NCI-H1930 (cell line): Measurements from ENCODE around the gene CMIP.

ENCODE experiments used
- DNase-seq, 2 experiments: peaks; one replicate each; lab custom pipeline; 2025; lab: John Stamatoyannopoulos, UW

CMIP gene

GRCh38 chr16:81447383-81448101 lies 2.9 kb downstream of the CMIP start:
- no peak for DNase-seq

DNA sequence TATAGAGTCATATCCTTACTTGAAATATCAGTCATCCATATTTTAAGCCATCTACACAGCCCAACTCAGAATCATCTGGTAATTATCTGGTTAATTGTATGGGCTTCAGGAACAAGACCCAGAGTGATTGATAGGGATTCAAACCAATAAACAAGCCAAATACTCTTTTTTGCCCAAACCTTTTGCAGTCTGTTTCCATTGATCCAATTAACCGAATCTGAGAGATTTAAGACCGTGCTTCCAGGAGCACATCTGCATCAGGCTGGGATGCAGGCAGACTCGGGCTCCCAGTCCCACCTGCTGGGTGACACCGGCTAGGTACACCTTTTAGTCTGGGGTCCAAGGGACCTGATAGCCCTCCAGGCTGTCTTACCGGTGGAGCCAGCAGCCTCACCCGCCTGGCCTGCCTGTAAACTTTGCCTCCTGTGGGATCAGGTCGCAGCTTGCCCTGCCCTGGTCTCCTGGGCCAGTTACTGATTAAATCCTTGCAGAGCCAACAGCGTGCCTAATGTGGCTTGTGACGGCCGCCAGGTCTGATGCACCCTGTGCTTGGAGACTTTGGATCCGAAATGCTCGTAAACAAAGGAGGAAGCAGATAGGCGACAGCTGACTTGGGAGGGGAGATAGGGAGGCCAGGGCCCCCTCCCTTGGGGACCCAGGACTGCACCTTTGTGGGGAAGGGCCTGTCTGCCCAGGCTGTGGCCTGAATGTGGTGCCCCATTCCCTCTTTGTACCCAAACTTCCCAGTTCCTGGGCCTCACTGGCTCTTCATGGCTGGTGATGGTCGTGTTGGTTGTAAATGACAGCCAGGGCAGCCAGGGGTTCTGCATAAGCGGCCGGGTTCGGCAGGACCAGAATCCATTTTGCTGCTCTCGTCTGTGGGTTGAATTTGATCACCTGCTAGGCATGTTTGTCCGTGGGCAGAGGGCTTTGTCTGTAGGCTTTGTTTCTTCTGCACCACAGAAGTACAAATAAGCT lies 3.8 kb downstream of the CMIP start:
- DNase-seq = no peak

DNA sequence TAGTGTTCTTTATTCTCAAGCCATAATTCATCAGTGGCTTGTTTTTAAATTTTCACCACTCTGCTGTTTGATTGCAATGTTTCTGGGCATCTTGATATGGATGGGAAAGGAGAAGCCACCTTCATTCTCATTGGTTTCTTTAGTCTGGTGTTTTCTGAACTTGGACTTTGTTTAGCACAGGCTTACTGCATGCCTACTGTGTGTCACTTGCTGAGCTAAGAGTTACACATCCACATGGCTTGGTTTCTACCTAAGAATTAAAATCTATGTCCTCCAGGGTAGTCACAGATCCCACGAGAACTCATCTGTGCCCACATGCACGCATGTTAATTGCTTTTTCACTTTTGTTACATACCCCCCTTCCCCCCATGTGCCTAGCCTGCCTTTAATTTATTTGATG lies 4.6 kb downstream of the CMIP start:
- no peak for DNase-seq

DNA sequence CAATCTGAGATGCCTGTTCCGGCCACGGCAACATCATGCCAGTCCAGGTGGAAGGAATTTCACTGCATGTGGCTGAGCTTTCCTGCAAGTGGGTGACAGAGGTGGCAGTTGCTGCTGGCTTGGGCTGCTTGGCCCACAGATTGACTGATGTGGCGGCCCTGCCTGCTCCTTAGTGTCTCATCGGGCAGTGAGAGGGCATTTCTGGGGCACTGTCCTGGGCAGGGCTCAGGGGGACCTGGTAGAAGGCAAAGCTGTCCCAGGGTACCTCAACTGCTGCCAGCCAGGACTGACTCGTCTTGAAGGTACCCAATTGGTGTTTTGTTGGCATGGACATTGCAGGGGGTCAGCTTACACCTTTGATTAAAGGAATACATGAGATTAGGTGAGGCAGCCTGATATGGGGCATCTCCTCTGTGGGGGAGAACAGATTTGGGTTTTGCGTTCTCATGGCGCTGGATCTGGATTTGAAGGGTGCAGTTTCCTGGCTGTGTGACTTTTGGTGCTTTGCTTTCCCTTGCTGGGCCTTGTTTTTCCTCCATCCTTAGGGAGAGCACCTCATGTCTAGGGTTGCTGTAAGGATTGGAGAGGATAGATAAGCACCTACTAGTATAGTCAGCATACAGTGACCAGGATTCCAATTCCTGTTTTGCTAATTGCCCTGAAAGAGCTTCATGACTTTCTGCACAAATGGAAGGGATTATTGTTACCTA lies 5.4 kb downstream of the CMIP start:
- no peak for DNase-seq

DNA sequence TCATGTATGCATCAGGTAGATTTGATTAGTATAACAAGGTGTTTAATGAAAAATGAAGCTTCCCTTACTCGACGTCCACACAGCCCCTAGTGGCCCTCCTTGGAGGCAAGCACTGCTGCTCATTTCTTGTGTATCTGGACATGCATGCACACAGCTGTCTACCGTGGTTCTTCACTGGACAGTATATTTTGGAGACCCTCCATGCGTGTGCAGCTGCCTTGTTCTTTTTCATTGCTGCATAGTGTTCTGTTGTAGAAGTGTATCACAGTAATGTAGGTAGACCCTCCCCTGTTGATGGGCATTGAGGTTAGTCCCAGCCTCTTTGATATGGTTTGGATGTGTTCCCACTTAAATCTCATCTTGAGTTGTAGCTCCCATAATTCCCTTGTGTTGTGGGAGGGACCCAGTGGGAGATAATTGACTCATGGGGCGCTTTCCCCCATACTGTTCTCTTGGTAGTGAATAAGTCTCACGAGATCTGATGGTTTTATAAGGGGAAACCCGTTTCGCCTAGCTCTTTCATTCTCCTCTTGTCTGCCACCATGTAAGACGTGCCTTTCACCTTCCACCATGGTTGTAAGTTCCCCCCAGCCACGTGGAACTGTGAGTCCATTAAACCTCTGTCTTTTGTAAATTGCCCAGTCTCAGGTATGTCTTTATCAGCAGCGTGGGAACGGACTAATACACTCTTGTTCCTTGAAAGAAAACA lies 6.3 kb downstream of the CMIP start:
- no peak for DNase-seq

GRCh38 chr16:81451753-81452680 lies 7.4 kb downstream of the CMIP start:
- DNase-seq = no peak

GRCh38 chr16:81453091-81453728 lies 8.6 kb downstream of the CMIP start:
- no peak for DNase-seq

DNA sequence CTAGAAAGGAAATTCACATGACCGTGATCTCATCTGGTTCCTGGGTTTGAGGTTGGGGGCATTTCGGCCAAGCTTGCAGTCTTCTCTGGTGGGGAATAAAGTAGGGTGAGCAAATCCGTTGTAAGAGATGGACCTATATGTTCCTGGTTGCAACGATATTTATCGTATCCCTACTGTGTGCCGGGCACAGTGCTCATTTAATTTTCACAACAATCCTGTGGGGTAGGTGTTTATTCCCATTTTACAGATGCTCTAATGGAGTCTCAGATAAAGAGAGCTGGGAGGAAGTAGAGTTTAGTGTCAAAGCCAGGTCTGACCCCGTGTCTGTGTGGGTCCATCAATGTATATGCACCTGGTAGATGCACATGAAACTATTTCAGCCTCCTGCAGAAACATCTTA lies 9.4 kb downstream of the CMIP start:
- no peak for DNase-seq

- DNase-seq = no peak
These were observed 10.4 kb downstream of the CMIP start for GRCh38 chr16:81455006-81455405.

GRCh38 chr16:81455720-81456494 lies 11.3 kb downstream of the CMIP start:
- no peak for DNase-seq

- no peak for DNase-seq
These were observed 12.1 kb downstream of the CMIP start for GRCh38 chr16:81456523-81457325.

DNA sequence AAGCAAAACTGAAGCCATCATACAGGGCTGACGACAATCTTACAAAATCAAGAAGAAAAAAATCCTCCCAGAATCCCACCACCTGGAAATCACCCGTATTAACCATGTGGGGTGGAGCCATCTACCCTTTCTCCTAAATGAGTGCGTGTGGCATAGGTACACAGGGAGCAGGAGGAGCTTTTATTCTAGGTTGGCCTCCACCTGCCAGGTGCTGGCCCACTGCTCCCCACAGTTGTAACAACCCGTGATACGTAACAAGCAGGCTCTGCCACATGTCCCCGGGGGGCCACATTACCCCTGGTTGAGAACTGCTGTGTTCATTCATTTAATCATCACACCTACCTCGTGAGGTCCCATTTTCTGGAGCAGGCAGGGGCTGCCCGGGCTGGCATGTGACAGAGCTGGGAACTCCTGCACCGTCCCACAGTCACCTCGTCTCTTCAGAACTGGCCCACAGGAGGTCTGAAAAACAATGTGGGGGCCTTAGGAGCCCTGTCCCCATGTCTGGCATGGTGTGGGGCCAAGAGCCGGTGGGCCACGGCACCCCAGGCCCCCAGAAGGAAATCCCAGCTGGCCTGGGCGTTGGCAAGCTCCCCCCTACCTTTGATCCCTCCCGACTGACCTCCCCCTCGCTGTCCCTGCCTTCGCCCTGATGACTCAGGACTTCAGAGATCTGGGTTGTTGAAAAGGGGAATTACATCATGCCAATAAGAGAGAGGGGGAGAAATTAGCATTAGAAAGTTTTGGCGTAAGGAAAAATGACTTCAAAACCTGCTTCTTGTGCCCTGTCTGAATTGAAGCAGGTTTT lies 12.9 kb downstream of the CMIP start:
- DNase-seq = no peak

DNA sequence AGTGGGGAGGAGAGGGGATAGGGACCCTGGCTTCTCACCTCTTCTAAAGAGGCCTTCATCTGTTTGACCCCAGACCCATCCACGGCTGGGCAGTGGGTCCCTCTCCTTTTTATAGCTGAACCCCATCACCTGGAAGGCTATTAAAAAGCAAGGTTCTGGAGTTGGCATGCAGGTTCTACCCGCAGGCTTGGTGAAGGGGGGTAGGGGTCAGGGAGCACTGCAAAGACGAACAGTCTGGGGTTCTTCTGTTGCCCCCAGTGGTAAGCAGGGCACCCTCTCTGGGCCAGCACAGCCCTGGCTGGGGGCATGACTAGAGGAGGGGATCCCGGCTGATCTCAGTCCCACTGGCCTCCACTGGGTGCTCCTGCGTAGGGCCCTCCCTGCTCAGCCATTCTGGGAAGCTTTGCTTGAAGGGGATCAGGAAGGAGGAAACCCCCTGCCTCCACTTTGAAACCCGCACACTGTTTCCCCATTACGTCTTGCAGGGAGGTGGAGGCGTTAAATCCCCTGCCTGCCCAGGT lies 13.6 kb downstream of the CMIP start:
- DNase-seq = no peak

- no peak for DNase-seq
These were observed 14.4 kb downstream of the CMIP start for GRCh38 chr16:81458827-81459598.

DNA sequence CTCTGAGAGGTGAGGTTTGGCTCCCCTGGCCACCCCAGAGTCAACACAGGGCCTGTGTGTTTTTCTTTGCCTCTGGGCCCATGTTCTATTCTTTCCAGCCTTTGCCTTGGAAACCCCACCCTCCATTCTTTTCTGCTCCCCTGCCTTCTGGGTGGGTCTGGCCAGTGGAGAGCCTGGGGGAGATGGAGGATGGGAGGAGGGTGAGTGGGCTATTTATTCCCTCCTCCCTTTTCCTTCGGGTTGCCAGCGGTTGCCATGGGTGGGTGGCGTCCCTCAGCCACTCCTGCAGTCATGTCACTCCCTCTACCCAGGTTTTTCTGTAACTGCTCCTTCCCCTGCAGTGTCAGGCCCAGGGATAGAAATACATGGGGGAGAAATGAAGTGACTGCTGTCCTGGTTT lies 15.5 kb downstream of the CMIP start:
- no peak for DNase-seq

DNA sequence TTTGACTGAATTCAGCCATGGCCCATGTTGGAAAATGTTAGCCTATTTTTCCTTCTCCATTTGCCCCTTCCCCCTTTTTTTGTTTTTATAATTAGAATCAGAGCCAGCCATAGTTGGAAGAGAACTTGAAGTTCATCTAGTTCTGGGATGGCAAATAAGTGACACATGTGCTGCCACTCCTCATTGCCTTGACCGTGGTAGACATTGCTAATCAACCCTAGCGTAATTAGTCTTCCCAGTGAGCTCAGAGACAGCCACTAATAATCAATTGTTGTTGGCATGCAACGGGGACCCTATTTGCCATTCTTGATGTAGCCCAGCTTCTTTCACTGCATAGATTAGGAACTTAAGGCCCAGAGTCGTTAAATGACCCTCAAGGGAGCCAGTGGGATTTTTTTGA lies 16.6 kb downstream of the CMIP start:
- no peak for DNase-seq

- DNase-seq = no peak
These were observed 17.2 kb downstream of the CMIP start for GRCh38 chr16:81461766-81462165.
